Hematopoietic multipotent progenitor cell treated with erythropoietin and hydrocortisone succinate and interleukin-3 and kit ligand, for 8 days (in vitro differentiated cells): Measurements from ENCODE around the gene PRRX2.
A peak's percentile ranks its signal among the peaks of the same experiment; 100 is the strongest.
"Not testable (repeated sequence)": the region's sequence is repeated elsewhere in the genome, so short reads cannot be mapped to it uniquely, and the experiment has no call there.

Experiments used
- DNase-seq: peaks from one replicate; pipeline ENCODE4 v3.0.0-alpha.2; 2015

The PRRX2 gene

GRCh38 chr9:129739432-129739831 lies 74.0 kb downstream of the PRRX2 start:
- DNase-seq = no peak

- no peak for DNase-seq
These were observed 74.7 kb downstream of the PRRX2 start for GRCh38 chr9:129740174-129740573.

GRCh38 chr9:129740666-129741464 lies 75.4 kb downstream of the PRRX2 start:
- DNase-seq = no peak

- no peak for DNase-seq
These were observed 79.8 kb downstream of the PRRX2 start for GRCh38 chr9:129745200-129745599.

DNA sequence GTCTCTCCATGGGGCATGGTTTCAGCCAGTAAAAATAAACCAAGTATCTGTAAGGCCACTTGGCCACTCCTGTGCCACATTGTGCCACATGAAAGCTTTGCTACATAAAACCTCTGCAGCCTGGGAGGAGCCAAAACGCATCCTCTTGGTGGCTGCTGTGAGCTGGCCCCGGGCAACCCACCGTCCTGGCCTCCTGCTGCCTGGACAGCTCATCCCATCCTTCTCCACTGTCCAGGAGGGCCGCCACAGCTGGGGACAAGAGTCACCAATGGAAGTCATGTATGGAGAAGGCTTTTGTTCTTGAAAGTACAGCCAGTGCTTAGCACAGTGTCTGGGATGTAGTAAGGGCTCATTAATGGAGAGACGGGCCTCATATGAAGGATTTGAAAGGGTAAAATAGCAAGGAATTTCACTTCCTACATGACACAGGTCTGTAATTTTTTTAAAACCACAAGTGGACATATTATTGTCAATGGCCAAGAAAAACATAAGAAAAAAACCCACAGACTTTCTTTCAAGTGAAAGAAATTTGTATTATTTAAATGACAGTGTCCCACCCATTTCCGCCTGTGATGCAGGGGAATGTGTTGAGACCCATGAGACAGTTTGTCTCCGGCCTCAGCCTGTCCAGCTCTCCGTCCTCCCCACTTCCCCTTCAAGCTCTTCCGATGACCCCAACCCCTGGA lies 80.8 kb downstream of the PRRX2 start:
- no peak for DNase-seq

- DNase-seq = no peak
These were observed 82.8 kb downstream of the PRRX2 start for GRCh38 chr9:129748249-129748648.

DNA sequence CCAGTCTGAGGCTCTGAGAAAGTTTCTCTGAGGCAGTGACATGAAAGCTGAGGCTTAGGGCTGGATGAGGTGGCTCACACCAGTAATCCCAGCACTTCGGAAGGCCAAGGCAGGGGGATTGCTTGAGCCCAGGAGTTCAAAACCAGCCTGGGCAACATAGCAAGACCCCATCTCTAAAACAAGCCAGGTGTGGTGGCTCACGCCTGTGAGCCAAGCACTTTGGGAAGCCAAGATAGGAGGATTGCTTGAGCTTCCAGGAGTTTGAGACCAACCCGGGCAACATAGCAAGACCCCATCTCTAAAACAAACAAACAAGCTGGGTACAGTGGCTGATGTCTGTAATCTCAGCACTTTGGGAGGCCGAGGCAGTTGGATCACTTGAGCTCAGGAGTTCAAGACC lies 83.6 kb downstream of the PRRX2 start:
- DNase-seq = not testable (repeated sequence)

- DNase-seq = no peak
These were observed 84.1 kb downstream of the PRRX2 start for GRCh38 chr9:129749575-129749974.

DNA sequence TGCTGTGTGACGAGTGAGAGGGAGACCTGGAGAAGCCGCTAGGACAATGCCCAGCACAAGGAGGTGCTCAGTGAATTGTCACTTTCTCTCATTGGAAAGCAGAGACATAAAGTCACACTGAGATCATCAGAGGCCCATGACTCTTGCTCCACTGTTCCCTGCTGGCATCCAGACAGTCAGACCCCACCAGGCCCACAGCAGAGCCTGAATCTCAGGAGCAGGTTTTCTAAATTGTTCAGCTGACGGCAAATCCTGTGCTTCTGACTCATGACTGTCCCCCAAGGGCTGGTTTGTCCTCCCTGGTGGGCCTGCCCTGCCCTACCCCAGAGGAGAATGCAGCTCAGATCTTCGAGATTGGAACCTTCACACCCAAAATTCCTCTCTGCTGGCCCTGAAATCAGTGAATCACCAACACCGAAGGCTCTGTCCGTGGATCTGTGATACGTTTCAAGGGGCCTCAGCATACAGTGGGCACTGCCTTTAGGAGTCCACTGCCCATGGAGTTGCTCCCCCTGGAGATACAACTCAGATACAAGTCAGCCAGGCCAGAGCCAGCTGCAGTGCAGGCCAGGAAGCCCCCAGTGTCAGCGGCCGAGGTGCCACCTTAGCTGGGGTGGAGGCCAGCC lies 84.7 kb downstream of the PRRX2 start:
- DNase-seq = no peak

DNA sequence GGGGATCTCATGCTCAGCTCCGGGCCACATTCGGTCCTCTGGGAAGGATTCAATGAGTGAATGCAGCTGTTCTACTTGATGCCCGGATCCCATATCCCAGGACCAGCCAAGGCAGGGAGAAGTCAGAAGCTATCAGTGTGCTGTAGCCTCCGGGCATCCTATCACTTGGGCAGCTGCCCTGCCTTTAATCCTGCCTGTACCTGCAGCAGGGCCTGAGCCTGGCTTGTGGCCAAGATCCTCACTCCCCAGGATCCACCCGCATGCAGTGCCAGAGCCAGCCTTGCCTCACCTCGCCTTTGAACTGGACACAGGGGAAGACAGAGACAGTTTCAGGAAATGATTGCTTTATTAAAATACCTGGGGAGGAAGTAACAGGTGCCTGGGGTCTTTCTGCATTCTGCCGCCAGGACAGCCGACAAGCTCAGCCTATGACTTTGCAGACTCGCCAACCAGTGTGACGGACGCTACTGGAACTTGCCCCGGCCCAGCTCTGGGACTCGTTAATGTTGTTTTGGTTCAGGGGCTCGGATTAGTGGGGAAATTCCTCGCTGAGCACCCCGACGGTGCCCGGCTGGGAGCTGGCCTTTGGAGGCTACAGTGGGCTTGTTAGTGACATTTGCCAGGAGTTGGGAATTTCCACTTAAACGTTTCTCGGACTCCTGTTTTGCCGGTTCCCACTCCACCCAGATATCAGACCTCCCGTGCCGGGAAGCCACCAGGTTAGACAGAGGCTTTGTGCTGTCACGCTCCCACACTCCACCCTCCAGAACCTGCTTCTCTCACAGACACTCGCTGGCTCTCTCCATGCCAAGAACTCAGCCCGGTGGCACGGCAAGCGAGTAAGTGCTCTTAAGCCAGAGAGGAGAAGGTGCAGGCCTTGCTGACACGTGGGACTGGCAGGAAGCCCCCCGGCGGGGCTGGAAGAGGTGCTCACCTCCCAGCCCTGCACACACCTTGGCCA lies 86.7 kb downstream of the PRRX2 start:
- no peak for DNase-seq

- peak; percentile 60 for DNase-seq
These were observed 87.7 kb downstream of the PRRX2 start, which contains the start of gene PTGES for GRCh38 chr9:129752900-129753729. Gene PTGES (minus strand): TSS chr9:129753042. CDS start chr9:129753012, 30 bp downstream.

DNA sequence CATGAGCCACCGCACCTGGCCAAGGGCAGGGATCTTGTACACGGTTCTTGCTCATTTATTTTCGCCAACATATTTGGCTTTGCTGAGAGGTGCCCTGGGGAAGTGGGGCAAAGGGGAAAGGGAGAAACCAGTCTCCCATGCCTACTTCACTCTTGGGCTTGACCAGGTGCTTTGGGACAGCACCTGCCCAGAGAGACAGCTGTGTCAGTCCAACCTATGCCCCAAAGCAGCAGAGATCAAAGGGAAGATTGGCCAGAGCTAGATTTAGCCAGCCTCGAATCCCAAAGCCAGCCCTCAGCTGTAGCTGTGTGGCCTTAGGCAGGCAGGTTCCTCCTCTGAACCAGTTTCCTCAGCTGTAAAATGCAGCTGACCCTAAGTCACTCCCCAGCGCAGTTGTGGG lies 89.7 kb downstream of the PRRX2 start:
- no peak for DNase-seq

DNA sequence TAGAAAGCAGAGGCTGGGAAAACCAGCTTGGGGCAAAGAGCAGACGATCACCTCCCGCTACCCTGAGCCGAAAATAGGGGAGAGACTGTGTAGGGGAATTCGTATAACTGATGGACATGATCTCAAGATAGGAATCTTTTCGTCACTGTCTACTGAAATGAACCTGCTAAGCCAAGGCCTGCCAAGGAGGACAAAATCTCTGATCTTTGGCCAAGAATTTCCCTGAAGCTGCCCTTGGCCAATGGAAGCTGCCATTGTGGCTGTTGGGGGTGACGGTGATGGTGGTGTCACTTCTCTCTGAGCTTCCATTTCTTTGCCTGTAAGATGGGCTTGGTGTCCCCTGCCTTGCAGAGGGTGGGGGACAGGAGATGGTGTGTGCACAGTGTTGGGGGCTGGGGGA lies 90.7 kb downstream of the PRRX2 start:
- DNase-seq = no peak

DNA sequence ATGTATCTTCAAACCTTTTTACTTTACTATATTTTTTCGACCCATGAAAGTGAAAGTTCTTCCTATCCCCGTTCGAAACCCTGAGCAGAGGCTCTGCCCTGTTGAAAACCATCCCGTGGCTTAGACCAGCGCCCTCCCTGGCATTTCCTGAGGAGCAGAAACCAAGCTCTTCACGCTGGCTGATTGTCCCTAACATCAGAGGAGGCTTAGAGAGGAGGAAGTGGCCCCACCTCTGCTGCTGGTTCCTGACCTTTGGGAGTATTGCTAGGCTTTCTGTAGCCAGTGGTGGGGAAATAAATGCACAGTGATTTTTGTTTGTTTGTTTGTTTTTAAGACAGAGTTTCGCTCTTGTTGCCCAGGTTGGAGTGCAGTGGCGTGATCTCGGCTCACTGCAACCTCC lies 91.6 kb downstream of the PRRX2 start:
- no peak for DNase-seq

GRCh38 chr9:129759319-129759718 lies 93.9 kb downstream of the PRRX2 start:
- no peak for DNase-seq

DNA sequence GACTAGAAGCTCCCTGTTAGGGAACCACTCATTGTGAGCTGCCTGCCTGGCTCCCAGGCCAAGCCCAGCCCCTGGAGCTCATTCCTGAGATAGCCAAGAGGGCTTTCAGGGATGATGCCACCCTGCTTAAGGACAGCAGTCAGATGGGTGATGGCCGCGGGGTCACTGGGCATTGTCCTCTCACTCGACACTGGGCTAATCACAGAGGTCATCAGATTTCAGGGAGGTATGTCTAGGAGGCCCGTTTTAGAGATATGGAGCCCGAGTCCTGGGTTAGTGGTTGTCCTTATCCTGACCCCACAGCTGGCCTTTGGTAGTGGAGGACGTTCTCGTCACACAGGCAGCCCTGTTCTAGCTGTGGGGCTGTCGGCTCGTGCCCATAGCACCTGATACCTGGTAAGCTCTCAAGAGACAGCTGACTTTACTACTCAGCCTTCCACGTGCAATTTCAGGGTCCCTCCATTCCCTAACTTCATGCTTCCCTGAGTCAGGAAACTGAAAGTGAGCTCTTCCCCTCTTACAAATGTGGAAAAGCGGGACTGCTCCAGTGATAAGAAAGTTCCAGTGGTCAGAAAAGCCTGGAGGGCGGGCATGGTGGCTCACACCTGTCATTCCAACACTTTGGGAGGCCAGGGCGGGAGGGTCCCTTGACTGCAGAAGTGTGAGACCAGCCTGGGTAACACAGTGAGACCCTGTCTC lies 94.5 kb downstream of the PRRX2 start:
- DNase-seq = no peak

DNA sequence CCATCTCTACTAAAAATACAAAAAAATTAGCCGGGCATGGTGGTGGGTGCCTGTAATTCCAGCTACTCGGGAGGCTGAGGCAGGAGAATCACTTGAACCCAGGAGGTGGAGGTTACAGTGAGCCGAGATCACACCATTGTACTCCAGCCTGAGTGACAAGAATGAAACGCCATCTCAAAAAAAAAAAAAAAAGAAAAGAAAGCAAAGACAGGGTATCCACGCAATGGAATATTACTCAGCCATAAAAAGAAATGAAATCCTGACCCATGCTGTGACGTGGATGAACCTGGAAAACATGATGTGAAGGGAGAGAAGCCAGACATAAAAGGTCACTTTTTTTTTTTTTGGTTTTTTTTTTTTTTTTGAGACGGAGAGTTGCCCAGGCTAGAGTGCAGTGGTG lies 95.3 kb downstream of the PRRX2 start:
- DNase-seq = not testable (repeated sequence)

DNA sequence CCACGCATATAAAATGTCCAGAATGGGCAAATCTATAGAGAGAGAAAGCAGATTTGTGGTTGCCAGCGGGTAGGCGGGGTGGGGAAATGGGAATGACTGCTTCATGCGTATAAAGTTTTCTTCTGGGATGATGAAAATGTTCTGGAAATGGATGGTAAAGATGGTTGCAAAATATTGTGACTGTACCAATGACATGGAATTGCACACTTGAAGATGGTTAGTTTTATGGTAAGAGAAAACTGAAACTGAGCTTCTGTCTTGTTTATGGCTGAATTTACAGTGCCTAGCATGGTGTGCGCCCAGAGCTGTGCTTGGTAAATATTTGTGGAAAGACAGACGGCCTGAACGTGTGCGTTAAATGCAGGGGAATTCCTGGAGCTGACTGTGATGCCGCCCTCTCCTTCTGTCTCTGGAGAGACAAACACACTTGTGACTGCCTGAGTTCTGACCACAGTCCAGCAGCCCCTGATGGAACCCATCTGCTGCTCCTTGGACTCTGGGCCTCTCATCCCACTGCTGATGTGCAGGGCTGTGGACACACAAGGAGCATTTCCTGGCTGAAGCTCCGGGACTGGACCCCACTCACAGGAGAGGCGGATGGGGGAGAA lies 96.0 kb downstream of the PRRX2 start:
- DNase-seq = no peak

GRCh38 chr9:129761901-129762369 lies 96.5 kb downstream of the PRRX2 start:
- DNase-seq = no peak

DNA sequence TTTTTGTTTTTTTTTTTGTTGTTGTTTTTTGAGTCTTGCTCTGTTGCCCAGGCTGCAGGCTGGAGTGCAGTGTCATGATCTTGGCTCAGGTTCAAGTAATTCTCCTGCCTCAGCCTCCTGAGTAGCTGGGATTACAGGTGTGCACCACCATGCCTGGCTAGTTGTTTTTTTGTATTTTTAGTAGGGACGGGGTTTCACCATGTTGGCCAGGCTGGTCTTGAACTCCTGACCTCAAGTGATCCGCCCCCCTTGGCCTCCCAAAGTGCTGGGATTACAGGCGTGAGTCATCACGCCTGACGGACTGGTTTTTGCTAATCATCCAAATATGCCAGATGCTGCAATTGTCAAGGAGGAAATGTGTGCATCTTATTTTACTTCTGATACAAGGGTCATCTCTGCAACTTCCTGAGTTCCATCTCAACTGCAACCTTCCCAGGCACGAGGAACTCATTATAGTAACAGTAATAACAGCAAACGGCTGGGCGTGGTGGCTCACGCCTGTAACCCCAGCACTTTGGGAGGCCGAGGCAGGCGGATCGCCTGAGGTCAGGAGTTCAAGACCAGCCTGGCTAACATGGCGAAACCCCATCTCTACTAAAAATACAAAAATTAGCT lies 97.0 kb downstream of the PRRX2 start:
- DNase-seq = not testable (repeated sequence)
